ENCODE results near the gene TOLLIP. TPM values are rescaled to one million over a fixed set of nuclear protein-coding genes. Genes with fewer than 3 reads are reported as not detected.

The TOLLIP gene
- total and polyA plus RNA-seq, 2 of the 4 experiments (the other 2 are of a cell fraction) = 19.7 to 42.9 TPM

- ATAC-seq (ENCODE audit: low read depth) = no peak
- no peaks in the 10 kb centered on the region for H3K4me1 ChIP-seq (ENCODE audit: control insufficient read depth, insufficient read depth, low read length)
- no peak overlapping the region for H3K4ac ChIP-seq (ENCODE audit: low read depth, low read length)
- peak overlapping the region; percentile 9 for H2AK9ac ChIP-seq (replicated peaks; ENCODE audit: low read depth, low read length, poor library complexity)
- no peak overlapping the region for H4K8ac ChIP-seq (ENCODE audit: low read depth in 2 of 2, low read length in 2 of 2)
- H3K9ac ChIP-seq (ENCODE audit: low read depth, low read length) = no peak overlapping the region
- TF ChIP-seq MAZ (IDR thresholded peaks at IDR 0.05; ENCODE audit: borderline replicate concordance, low read depth, low read length) = no peak
- no peak for TF ChIP-seq RAD21 (IDR thresholded peaks at IDR 0.05; ENCODE audit: low read length)
- no peak for TF ChIP-seq POLR2A (IDR thresholded peaks at IDR 0.05; ENCODE audit: low read depth, low read length)
- no peak for TF ChIP-seq SMC3 (IDR thresholded peaks at IDR 0.05; ENCODE audit: low read depth, low read length)
- TF ChIP-seq RCOR1 (IDR thresholded peaks at IDR 0.05; ENCODE audit: insufficient replicate concordance, low read length) = no peak
- TF ChIP-seq RFX5 (IDR thresholded peaks at IDR 0.05; ENCODE audit: low read depth, low read length) = no peak
- TF ChIP-seq MAFK (IDR thresholded peaks at IDR 0.05; ENCODE audit: low read depth, low read length) = no peak
- TF ChIP-seq BHLHE40 (IDR thresholded peaks at IDR 0.05; ENCODE audit: low read depth, low read length) = no peak
- TF ChIP-seq CTCF (conservative IDR thresholded peaks at IDR 0.05; ENCODE audit: low read depth, low read length) = no peak
- no peak for TF ChIP-seq CEBPB (IDR thresholded peaks at IDR 0.05; ENCODE audit: low read depth, low read length)
- TF ChIP-seq FOS (IDR thresholded peaks at IDR 0.05; ENCODE audit: low read depth, low read length) = no peak
- TF ChIP-seq NFE2L2 (IDR thresholded peaks at IDR 0.05; ENCODE audit: low read depth, low read length) = no peak
- POLR2A ChIA-PET (ENCODE audit: unreplicated experiment) = no interaction called here
- H3K27ac ChIP-seq (ENCODE audit: insufficient read depth, low read length) = no peak overlapping the region
- H3K56ac ChIP-seq (ENCODE audit: extremely low read depth, insufficient read depth, low read length) = no peak overlapping the region
- dilution Hi-C loops (cut with HindIII; ENCODE audit: low sequenced_read_pairs, unreplicated experiment) = no loop called here
- in situ Hi-C loops (cut with MboI; ENCODE audit: low sequenced_read_pairs) = no loop called here
- no peak overlapping the region for H2BK5ac ChIP-seq (ENCODE audit: low read depth, low read length, poor library complexity, severe bottlenecking)
- no peak overlapping the region for H3K4me2 ChIP-seq (ENCODE audit: low read depth, low read length)
- no peak overlapping the region for H2AK5ac ChIP-seq (ENCODE audit: low read depth, low read length)
- H2AFZ ChIP-seq (replicated peaks; ENCODE audit: low read length, poor library complexity) = no peak overlapping the region
- no peak overlapping the region for H4K91ac ChIP-seq (ENCODE audit: insufficient read depth, low read depth, low read length)
- no peak overlapping the region for H2BK20ac ChIP-seq (ENCODE audit: low read depth, low read length)
- WGBS, 2 experiments (ENCODE audit: extremely low coverage in 2 of 2, insufficient read length in 1 of 2) = 91% methylated on average over 18 of the region's 43 CpGs; no CpG with 5 or more reads in 1 of the 2 experiments
- no peaks in the 10 kb centered on the region for H3K9me3 ChIP-seq (ENCODE audit: control insufficient read depth, insufficient read depth, low read length)
- no peak overlapping the region for H2BK120ac ChIP-seq (ENCODE audit: low read depth, low read length)
- H3K18ac ChIP-seq (ENCODE audit: low read depth, low read length) = no peak overlapping the region
- DNase-seq = no peak
- no TSS peak for BruUV-seq (replicated peaks)
- H3K14ac ChIP-seq (replicated peaks; ENCODE audit: low read depth, low read length) = no peak overlapping the region
- H2BK15ac ChIP-seq (ENCODE audit: low read depth, low read length) = no peak overlapping the region
- H3K27me3 ChIP-seq (ENCODE audit: control insufficient read depth, insufficient read depth, low read length) = no peaks in the 10 kb centered on the region
- intact Hi-C loops (cut with micrococcal nuclease) = loop anchor here (1.0 kb wide), 1 partner anchor 222 kb away; no protein-coding TSS in a partner anchor
- peaks cover 36% of the 10 kb centered on the region for H4K20me1 ChIP-seq (ENCODE audit: insufficient read depth, low read length)
- no peak overlapping the region for H3K4me3 ChIP-seq (ENCODE audit: insufficient read depth, low read depth, low read length)
- H3K79me1 ChIP-seq (ENCODE audit: low read depth in 1 of 2, low read length in 2 of 2) = peaks cover 9 to 62% of the 10 kb centered on the region in 2 experiments; a peak in 3 of 4 replicates
- no peak overlapping the region for H4K5ac ChIP-seq (ENCODE audit: low read depth, low read length)
- H3K23ac ChIP-seq (ENCODE audit: low read depth, low read length) = no peak overlapping the region
- CTCF ChIA-PET = no interaction called here
- H3K36me3 ChIP-seq (ENCODE audit: control insufficient read depth, insufficient read depth, low read length) = peaks cover 48% of the 10 kb centered on the region
- H3K9me1 ChIP-seq (ENCODE audit: insufficient read depth, low read length) = no peaks in the 10 kb centered on the region
Measured at GRCh38 chr11:1292644-1293618, 16.5 kb downstream of the TOLLIP start.

All from IMR-90 (cell line).